ENCODE measurements around the gene SLN. TPM values are rescaled to one million over a fixed set of nuclear protein-coding genes. Genes with fewer than 3 reads are reported as not detected.

Gene SLN
- total and polyA plus RNA-seq, 4 donors, result 0.50 to 2.3 (median 0.94) TPM

DNA sequence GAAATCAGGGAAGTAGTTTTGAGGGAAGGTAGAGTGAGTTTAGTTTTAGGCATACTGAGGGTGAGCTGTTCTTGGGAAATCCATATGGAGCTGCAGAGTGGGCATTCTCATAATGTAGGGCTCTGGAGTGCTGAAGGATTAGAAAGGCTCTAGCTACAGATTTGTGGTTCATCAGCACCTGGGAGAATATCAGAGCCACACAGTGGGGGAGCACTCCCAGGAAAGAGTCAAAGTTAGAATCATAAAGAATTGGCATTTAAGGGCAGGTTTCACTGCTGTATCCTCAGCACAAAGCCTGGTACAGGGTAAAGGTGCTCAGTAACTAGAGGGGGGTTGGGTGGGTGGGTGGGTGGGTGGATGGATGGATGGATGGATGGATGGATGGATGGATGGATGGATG is 52.5 kb downstream of the SLN start:
- Histone ChIP-seq H3K9me3 (ENCODE audit: control insufficient read depth, insufficient read depth, low read length) (no peaks in the 10 kb centered on the region), H3K4me1 (ENCODE audit: control insufficient read depth, insufficient read depth, low read length) (no peaks in the 10 kb centered on the region), H3K36me3 (ENCODE audit: control insufficient read depth, insufficient read depth, low read length) (no peaks in the 10 kb centered on the region), H3K27me3 (ENCODE audit: control insufficient read depth, insufficient read depth, low read length) (no peaks in the 10 kb centered on the region), H3K27ac (ENCODE audit: low read depth, low read length) (no peak overlapping the region), H3K4me3 (ENCODE audit: low read depth, low read length) (no peak overlapping the region)
- DNase-seq (ENCODE audit: low read depth in 4 of 6, low spot score in 6 of 6), result no peak

Other genes starting within 250 kb of the SLN start
- gene ALKBH8, start 146.3 kb downstream of the SLN start, total RNA-seq, result 10 to 100 TPM; 11.1 to 11.5 TPM
- 10 to 100 TPM in 1 of 2 donors, 1 to 10 TPM in 1; 8.4 to 12.0 TPM for gene ALKBH8, start 146.3 kb downstream of the SLN start, polyA plus RNA-seq (ENCODE audit: insufficient read length in 2 of 2)
- gene ELMOD1, start 120.9 kb downstream of the SLN start, total RNA-seq, result 100 to 1,000 TPM in 1 of 2 donors, 10 to 100 TPM in 1; 17.2 to 102 TPM
- gene ELMOD1, start 120.9 kb downstream of the SLN start, polyA plus RNA-seq (ENCODE audit: insufficient read length in 2 of 2), result 10 to 100 TPM; 77.6 to 83.8 TPM
- 10 to 100 TPM; 13.4 to 14.8 TPM for gene SLC35F2, start 146.7 kb upstream of the SLN start, total RNA-seq
- 10 to 100 TPM in 1 of 2 donors, 1 to 10 TPM in 1; 9.5 to 11.7 TPM for gene SLC35F2, start 146.7 kb upstream of the SLN start, polyA plus RNA-seq (ENCODE audit: insufficient read length in 2 of 2)
- gene RAB39A, start 216.4 kb upstream of the SLN start, total RNA-seq, result 10 to 100 TPM in 1 of 2 donors, 1 to 10 TPM in 1; 4.2 to 27.2 TPM
- 1 to 10 TPM; 7.3 to 7.8 TPM for gene RAB39A, start 216.4 kb upstream of the SLN start, polyA plus RNA-seq (ENCODE audit: insufficient read length in 2 of 2)